ENCODE measurements around the gene MAGI3.

DNA sequence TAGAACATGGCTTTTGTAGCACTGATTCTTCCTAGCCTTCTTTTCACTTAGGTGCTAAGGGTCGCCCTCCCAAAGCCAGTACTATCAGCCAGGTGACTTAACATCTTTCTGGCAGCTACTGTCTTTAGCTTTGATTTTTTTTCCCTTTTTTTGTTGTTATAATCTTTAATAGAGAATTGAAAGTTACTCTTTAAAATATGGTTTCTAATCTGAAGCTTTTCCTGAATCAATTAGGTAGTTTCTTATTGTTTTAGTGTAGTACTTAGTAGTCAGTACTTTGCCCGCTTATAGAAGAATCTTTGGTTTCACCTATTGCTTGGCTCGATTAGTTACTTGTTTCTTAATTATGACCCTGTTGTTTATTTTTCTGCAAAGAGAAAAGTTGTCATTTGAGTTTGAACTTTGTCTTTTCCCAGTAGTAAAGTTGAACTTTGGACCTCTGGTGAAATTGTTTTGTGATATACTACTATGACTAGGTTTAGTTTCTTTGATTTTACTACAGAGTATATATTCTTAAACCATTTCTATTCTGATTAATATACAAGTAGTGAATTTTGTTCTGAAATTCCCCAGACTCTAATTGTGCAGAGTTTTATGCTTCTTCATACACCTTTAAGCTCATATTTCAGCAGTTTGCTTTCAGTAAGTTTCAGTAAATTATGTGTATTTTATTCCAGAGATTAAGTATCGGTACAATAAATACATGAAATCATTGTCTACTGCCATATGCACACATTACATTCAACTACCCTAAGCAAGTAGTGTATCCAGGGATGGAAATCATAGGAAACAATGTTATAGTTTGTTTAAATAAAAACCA lies 3.9 kb downstream of the MAGI3 start:
- TF ChIP-seq POLR2A (IDR thresholded peaks at IDR 0.05; ENCODE audit: low read length), result no peak
- no peak for TF ChIP-seq GATA1 (IDR thresholded peaks at IDR 0.05; ENCODE audit: low read depth, low read length)

Measured in erythroblast (primary cell).